Activated CD8-positive, alpha-beta memory T cell treated with anti-CD3 and anti-CD28 coated beads for 36 hours (primary cell): Measurements from ENCODE around the gene ARHGAP26. TPM values are rescaled to one million over a fixed set of nuclear protein-coding genes. Genes with fewer than 3 reads are reported as not detected.

ENCODE experiments used
- CTCF ChIA-PET: fragments of 350-600 bp; sonication (Branson Sonifier 250); formaldehyde crosslinking; loops from one replicate; lab custom pipeline; 2021; ENCODE audit warnings: antibody characterized with exemption; lab: Charles Lee
- POLR2A ChIA-PET: fragments of 350-600 bp; sonication (Branson Sonifier 250); formaldehyde crosslinking; loops from one replicate; lab custom pipeline; 2021; ENCODE audit warnings: antibody characterized with exemption; lab: Charles Lee
- total RNA-seq, 2 experiments: library from RNA; stranded (reverse); gene quantifications; one replicate each; pipeline ENCODE4 v1.2.3, GENCODE V29; 2021

ARHGAP26 gene
- total RNA-seq, 2 experiments from 2014 or later = 15.6 to 15.7 TPM

GRCh38 chr5:143216211-143216610 is 446.0 kb downstream of the ARHGAP26 start:
- ChIA-PET CTCF (interaction anchor here (1.9 kb wide), 1 partner anchor 13 kb away, joined by 7 read pairs; no protein-coding TSS in a partner anchor), POLR2A (no interaction called here)

GRCh38 chr5:143217065-143217803 is 447.1 kb downstream of the ARHGAP26 start:
- ChIA-PET CTCF (interaction anchor here (0.8 to 1.9 kb wide), 3 partner anchors 12 to 214 kb away, joined by 3 to 7 read pairs (median 3); no protein-coding TSS in a partner anchor), POLR2A (interaction anchor here (0.8 kb wide), 1 partner anchor 973 kb away, joined by 3 read pairs; no protein-coding TSS in a partner anchor)

- ChIA-PET POLR2A (no interaction called here), CTCF (interaction anchor here (0.8 to 1.9 kb wide), 2 partner anchors 11 to 105 kb away, joined by 3 to 7 read pairs; no protein-coding TSS in a partner anchor)
These were observed 447.6 kb downstream of the ARHGAP26 start for GRCh38 chr5:143217804-143218160.

- POLR2A ChIA-PET = no interaction called here
- CTCF ChIA-PET = interaction anchor here (0.8 to 1.2 kb wide), 3 partner anchors 22 to 217 kb away, joined by 3 read pairs; no protein-coding TSS in a partner anchor
These were observed 448.5 kb downstream of the ARHGAP26 start for GRCh38 chr5:143218517-143219170.

- POLR2A ChIA-PET = no interaction called here
- CTCF ChIA-PET = interaction anchor here (0.8 to 1.2 kb wide), 3 partner anchors 21 to 605 kb away, joined by 3 to 4 read pairs (median 3); no protein-coding TSS in a partner anchor
These were observed 449.5 kb downstream of the ARHGAP26 start for GRCh38 chr5:143219696-143220095.

GRCh38 chr5:143220748-143221251 is 450.6 kb downstream of the ARHGAP26 start:
- POLR2A ChIA-PET = no interaction called here
- CTCF ChIA-PET = interaction anchor here (1.4 kb wide), 1 partner anchor 181 kb away, joined by 5 read pairs; no protein-coding TSS in a partner anchor

- ChIA-PET CTCF (interaction anchor here (0.9 to 1.0 kb wide), 2 partner anchors 9 to 204 kb away, joined by 3 read pairs; no protein-coding TSS in a partner anchor), POLR2A (interaction anchor here (0.5 kb wide), 1 partner anchor 1251 kb away, joined by 4 read pairs; no protein-coding TSS in a partner anchor)
These were observed 452.4 kb downstream of the ARHGAP26 start for GRCh38 chr5:143222287-143223231.

- ChIA-PET CTCF (interaction anchor here (0.5 kb wide), 1 partner anchor 11 kb away, joined by 3 read pairs; no protein-coding TSS in a partner anchor), POLR2A (no interaction called here)
These were observed 454.5 kb downstream of the ARHGAP26 start for GRCh38 chr5:143224672-143225071.

- POLR2A ChIA-PET = no interaction called here
- CTCF ChIA-PET = no interaction called here
These were observed 455.3 kb downstream of the ARHGAP26 start for GRCh38 chr5:143225511-143225910.

- POLR2A ChIA-PET = interaction anchor here (0.6 kb wide), 1 partner anchor 602 kb away, joined by 3 read pairs; no protein-coding TSS in a partner anchor
- CTCF ChIA-PET = no interaction called here
These were observed 456.2 kb downstream of the ARHGAP26 start for GRCh38 chr5:143226361-143226760.

GRCh38 chr5:143226872-143227271 is 456.7 kb downstream of the ARHGAP26 start:
- POLR2A ChIA-PET = interaction anchor here (0.6 kb wide), 1 partner anchor 602 kb away, joined by 3 read pairs; no protein-coding TSS in a partner anchor
- CTCF ChIA-PET = no interaction called here

- POLR2A ChIA-PET = no interaction called here
- CTCF ChIA-PET = no interaction called here
These were observed 457.1 kb downstream of the ARHGAP26 start for GRCh38 chr5:143227301-143227700.

- ChIA-PET CTCF (interaction anchor here (0.6 to 2.1 kb wide), 3 partner anchors 12 to 794 kb away, joined by 3 to 7 read pairs (median 3); no protein-coding TSS in a partner anchor), POLR2A (interaction anchor here (1.2 kb wide), 1 partner anchor 181 kb away, joined by 3 read pairs; no protein-coding TSS in a partner anchor)
These were observed 458.6 kb downstream of the ARHGAP26 start for GRCh38 chr5:143228597-143229293.

GRCh38 chr5:143229426-143229895 is 459.3 kb downstream of the ARHGAP26 start:
- POLR2A ChIA-PET = interaction anchor here (1.2 kb wide), 1 partner anchor 180 kb away, joined by 3 read pairs; no protein-coding TSS in a partner anchor

GRCh38 chr5:143229896-143230675 is 459.9 kb downstream of the ARHGAP26 start:
- ChIA-PET POLR2A (interaction anchor here (0.7 to 1.2 kb wide), 2 partner anchors 174 to 180 kb away, joined by 3 to 5 read pairs; no protein-coding TSS in a partner anchor), CTCF (interaction anchor here (0.6 to 2.1 kb wide), 2 partner anchors 13 to 763 kb away, joined by 3 to 7 read pairs; no protein-coding TSS in a partner anchor)

More at GRCh38 chr5:143229426-143229895, 459.3 kb downstream of the ARHGAP26 start:
- CTCF ChIA-PET = interaction anchor here (0.6 to 2.1 kb wide), 3 partner anchors 12 to 794 kb away, joined by 3 to 7 read pairs (median 3); no protein-coding TSS in a partner anchor

- POLR2A ChIA-PET = interaction anchor here (0.7 kb wide), 1 partner anchor 174 kb away, joined by 5 read pairs; no protein-coding TSS in a partner anchor
- CTCF ChIA-PET = interaction anchor here (0.6 kb wide), 1 partner anchor 762 kb away, joined by 3 read pairs; no protein-coding TSS in a partner anchor
These were observed 460.5 kb downstream of the ARHGAP26 start for GRCh38 chr5:143230676-143230996.
